Dendritic cell treated with granulocyte-macrophage colony-stimulating factor and Interleukin-4, amounts not matched to agents 40 ng/mL and 50 ng/mL, for 4 days (primary cell): ENCODE measurements around the gene MYO3B.
"Not testable (repeated sequence)": the region's sequence is repeated elsewhere in the genome, so short reads cannot be mapped to it uniquely, and the experiment has no call there.

Experiments
- H3K27ac Mint-ChIP-seq: one replicate; pipeline ENCODE4 v1.8.0; 2022; ENCODE audit warnings: mild to moderate bottlenecking, mixed read lengths
- H3K27me3 Mint-ChIP-seq: one replicate; pipeline ENCODE4 v1.8.0; 2022; ENCODE audit warnings: mild to moderate bottlenecking, mixed read lengths
- H3K36me3 Mint-ChIP-seq: one replicate; pipeline ENCODE4 v1.8.0; 2022; ENCODE audit warnings: low read depth, mixed read lengths
- H3K4me1 Mint-ChIP-seq: one replicate; pipeline ENCODE4 v1.8.0; 2022; ENCODE audit warnings: low read depth, mixed read lengths
- H3K4me3 Mint-ChIP-seq: one replicate; pipeline ENCODE4 v1.8.0; 2022; ENCODE audit warnings: mild to moderate bottlenecking, moderate library complexity, mixed read lengths
- H3K9me3 Mint-ChIP-seq: one replicate; pipeline ENCODE4 v1.8.0; 2022; ENCODE audit warnings: mixed read lengths
- intact Hi-C: fragments of 100-400 bp; cut with micrococcal nuclease; formaldehyde crosslinking; loops from one replicate; pipeline ENCODE4 v1.15.0; 2022

Gene MYO3B

DNA sequence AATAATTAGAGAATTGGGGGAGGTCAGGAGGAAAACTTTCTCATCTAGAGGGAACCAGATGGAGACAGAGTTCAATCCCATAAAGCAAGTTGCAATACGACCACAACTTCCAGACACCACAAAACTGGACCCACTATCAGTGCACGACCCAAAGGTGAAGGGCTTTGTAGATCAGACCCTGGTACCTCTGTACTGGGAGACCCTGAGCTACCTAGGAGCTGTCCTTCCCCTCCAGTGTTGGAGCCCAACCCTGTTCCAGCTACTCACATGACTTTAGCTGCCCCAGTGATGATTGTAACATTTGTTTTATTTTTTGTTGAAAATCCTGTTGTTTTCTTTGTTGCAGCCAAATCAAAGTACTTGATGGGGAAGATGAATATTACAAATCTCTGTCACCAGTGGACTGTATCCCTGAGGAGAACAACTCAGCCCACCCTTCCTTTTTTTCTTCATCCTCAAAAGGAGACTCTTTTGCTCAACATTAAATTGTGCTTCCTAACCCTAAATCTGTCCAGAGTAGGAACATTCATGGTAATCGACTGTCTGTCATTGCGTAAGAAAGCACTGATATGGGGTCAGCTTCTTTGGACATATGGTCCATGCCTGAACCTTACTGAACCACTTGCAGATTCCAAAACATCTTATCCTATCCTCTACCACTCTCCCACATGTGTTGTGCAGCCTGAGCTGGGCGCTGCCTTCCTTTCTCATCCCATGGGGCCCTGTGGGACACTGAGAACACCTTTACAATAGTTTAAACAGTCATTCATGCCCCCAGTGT lies 474.9 kb downstream of the MYO3B start:
- Mint-ChIP-seq H3K36me3 (no peaks in the 10 kb centered on the region), H3K27me3 (peaks cover 3% of the 10 kb centered on the region), H3K4me3 (no peak overlapping the region), H3K27ac (no peak overlapping the region), H3K4me1 (no peaks in the 10 kb centered on the region), H3K9me3 (no peaks in the 10 kb centered on the region)
- intact Hi-C loops: no loop called here

DNA sequence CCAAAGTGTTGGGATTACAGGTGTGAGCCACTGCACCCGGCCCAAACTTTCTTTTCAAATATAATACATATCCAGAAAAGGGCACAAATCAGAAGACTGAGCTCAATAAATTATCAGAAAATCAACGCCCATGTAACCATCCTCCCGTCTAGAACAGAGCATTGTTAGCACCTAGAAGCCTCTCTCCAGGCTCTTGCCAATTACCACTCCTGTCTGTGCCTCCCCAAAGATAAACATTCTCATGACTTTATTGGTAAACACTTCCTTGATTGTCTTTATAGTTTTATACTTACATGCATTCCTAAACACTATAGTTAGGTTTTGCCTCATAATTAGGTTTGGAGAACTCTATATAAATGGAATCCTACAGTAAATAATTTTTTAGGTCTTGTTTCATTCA lies 478.7 kb downstream of the MYO3B start:
- H3K4me1 Mint-ChIP-seq: no peaks in the 10 kb centered on the region
- intact Hi-C loops: no loop called here
- H3K4me3 Mint-ChIP-seq: no peak overlapping the region
- H3K27ac Mint-ChIP-seq: no peak overlapping the region
- H3K36me3 Mint-ChIP-seq: no peaks in the 10 kb centered on the region
- peaks cover 2% of the 10 kb centered on the region for H3K27me3 Mint-ChIP-seq
- H3K9me3 Mint-ChIP-seq: no peaks in the 10 kb centered on the region

DNA sequence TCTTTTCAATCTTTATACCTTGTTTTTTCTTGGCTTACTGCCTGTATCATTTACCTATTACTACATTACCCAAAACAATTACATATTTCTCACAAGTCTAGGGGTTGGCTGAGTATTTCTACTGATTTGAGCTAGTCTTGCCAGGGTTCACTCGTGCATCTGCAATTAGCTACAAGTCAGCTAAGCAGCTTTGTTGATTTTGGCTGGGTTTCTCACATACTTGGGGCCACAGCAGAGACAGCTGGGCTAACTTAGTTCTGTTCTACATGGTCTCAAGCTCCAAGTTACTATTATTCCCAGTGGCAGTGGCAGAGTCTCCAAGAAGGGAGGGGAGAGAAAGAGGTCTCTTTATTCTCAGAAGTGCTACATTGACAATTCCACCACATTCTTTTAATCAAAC lies 482.5 kb downstream of the MYO3B start:
- peaks cover 2% of the 10 kb centered on the region for H3K27me3 Mint-ChIP-seq
- no peak overlapping the region for H3K27ac Mint-ChIP-seq
- intact Hi-C loops: no loop called here
- H3K36me3 Mint-ChIP-seq: no peaks in the 10 kb centered on the region
- no peaks in the 10 kb centered on the region for H3K4me1 Mint-ChIP-seq
- H3K9me3 Mint-ChIP-seq: no peaks in the 10 kb centered on the region
- H3K4me3 Mint-ChIP-seq: no peak overlapping the region

DNA sequence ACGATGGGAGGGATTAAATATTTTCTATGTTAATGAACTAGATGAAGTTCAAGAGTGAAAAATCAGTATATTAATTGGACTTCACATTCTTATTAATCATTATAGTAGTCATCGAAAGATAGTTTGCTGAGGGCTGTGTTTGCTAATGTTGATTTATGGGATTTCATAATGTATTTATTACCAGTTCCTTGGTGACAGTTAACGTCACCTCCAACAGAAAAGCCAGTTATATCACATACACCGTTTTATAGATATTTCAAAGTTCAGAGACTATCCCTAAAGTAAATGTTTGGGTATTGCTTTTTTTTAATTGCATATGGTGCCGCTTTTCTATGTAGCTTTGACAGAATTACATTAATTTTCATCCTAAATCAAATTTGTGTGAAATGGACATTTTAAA lies 487.8 kb downstream of the MYO3B start:
- Mint-ChIP-seq H3K4me3 (no peak overlapping the region), H3K9me3 (no peaks in the 10 kb centered on the region), H3K36me3 (no peaks in the 10 kb centered on the region), H3K4me1 (no peaks in the 10 kb centered on the region), H3K27ac (no peak overlapping the region), H3K27me3 (peaks cover 3% of the 10 kb centered on the region)
- intact Hi-C loops: no loop called here

DNA sequence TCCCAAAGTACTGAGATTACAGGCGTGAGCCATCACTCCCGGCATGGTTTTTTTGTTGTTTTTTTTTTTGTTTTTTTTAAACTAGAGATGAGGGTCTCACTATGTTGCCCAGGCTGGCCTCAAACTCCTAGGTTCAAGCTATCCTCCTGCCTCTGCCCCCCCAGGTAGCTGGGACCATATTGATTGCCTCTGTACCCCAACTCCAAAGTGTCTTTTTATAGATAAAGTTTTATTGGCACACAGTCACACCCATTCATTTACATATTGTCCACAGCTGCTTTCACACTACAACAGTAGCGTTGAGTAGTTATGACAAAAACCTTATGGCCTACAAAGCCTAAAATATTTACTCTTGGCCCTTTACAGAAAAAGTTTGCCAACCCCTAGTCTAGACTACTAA lies 492.0 kb downstream of the MYO3B start:
- Mint-ChIP-seq H3K9me3 (no peaks in the 10 kb centered on the region), H3K27me3 (peaks cover 8% of the 10 kb centered on the region), H3K36me3 (no peaks in the 10 kb centered on the region), H3K4me1 (no peaks in the 10 kb centered on the region), H3K27ac (no peak overlapping the region), H3K4me3 (no peak overlapping the region)
- intact Hi-C loops: no loop called here

DNA sequence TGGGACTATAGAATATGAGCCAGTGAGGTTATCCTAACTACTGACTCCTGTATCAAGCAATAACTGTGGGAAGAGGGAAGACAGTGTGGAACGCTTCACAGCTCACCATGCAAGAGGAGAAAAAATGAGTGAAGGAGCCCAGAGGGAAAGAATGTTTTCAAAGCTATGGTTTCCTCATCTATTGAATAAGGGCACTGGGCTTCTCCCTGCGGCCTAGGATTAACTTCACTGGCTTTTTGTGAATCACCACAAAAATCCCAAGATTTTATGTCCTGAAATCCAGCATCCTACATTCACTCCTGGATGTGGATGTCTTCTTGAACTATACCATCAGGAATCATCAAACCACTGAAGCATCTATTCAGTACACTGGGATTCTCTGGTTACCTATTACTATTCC lies 492.7 kb downstream of the MYO3B start:
- no peaks in the 10 kb centered on the region for H3K9me3 Mint-ChIP-seq
- H3K4me3 Mint-ChIP-seq: no peak overlapping the region
- H3K27ac Mint-ChIP-seq: no peak overlapping the region
- H3K4me1 Mint-ChIP-seq: no peaks in the 10 kb centered on the region
- no peaks in the 10 kb centered on the region for H3K36me3 Mint-ChIP-seq
- intact Hi-C loops: no loop called here
- peaks cover 11% of the 10 kb centered on the region for H3K27me3 Mint-ChIP-seq

DNA sequence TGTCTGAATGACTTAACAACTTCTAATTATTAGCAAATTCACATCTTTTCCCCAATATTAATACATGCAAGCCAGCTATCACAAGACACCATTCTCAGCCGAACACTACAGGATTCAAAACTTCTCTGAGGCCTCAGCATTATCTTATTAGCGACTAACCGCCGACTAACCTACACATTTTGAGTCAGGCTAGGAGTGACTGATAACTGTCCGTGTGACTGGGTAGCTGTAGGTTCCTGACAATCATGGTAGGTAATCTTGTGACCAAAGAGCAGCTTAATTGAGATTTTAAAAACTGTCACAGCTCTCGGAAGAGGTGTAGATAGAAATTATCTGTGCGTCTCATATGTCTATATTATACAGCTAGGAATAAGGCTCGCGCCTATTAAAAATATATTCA lies 493.1 kb downstream of the MYO3B start:
- Mint-ChIP-seq H3K9me3 (no peaks in the 10 kb centered on the region), H3K4me1 (no peaks in the 10 kb centered on the region), H3K27ac (no peak overlapping the region), H3K27me3 (peaks cover 12% of the 10 kb centered on the region), H3K4me3 (no peak overlapping the region), H3K36me3 (no peaks in the 10 kb centered on the region)
- intact Hi-C loops: no loop called here

DNA sequence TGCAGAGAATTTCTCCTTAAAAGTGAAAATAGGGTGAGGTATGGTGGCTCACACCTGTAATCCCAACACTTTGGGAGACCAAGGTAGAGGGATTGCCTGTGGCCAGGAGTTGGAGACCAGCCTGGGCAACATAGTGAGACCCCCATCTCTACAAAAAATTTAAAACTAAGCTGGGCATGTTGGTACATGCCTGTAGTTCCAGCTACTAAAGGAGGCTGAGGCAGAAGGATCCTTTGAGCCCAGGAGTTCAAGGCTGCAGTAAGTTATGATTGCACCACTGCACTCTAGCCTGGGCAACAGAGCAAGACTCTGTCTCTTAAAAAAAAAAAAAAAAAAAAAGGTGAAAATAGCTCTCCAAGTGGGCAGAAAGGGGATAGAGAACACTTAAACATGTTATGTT lies 496.3 kb downstream of the MYO3B start:
- H3K4me3 Mint-ChIP-seq, intact Hi-C loops, H3K36me3 Mint-ChIP-seq, H3K27ac Mint-ChIP-seq, H3K4me1 Mint-ChIP-seq, H3K9me3 Mint-ChIP-seq: not testable (repeated sequence)
- peaks cover 16% of the 10 kb centered on the region for H3K27me3 Mint-ChIP-seq

DNA sequence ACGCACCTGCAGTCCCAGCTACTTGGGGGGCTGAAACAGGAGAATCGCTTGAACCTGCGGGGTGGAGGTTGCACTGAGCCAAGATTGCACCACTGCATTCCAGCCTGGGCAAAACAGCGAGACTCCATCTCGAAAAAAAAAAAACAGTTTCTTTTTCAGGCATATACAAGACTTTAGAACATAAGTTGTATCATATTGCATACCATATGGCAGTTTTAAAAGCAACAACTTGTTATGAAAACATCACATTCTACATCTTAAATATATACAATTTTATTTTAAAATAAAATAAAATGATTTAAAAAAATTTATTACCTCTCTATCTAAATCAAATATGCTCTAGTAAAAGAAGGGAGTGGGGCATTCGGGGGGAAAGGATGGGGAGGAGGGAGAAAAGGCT lies 497.8 kb downstream of the MYO3B start:
- H3K4me3 Mint-ChIP-seq: no peak overlapping the region
- H3K36me3 Mint-ChIP-seq: no peaks in the 10 kb centered on the region
- peaks cover 17% of the 10 kb centered on the region for H3K27me3 Mint-ChIP-seq
- H3K4me1 Mint-ChIP-seq: no peaks in the 10 kb centered on the region
- no peak overlapping the region for H3K27ac Mint-ChIP-seq
- H3K9me3 Mint-ChIP-seq: no peaks in the 10 kb centered on the region
- intact Hi-C loops: no loop called here

DNA sequence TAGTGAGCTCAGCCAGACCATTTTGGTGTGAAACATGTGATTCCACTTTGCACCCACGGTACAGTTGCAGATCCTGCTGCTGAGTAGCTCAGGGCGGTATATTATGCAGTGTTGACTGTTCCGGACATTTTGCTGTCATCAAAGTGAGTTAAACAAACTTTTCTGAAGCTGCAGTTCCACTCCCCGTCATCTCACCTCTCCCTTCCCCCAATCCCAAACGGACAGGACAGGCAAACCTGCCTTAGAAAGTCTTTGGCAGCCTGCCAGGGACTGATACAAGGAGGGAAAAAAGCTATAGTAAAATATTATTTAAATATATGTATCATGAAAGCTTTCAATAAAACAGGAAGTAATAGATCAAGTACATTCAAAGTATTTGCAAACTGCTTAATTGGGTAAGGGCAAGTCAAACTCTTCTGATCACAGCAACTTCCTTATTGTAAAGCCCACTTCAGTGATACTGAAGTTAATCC lies 501.7 kb downstream of the MYO3B start:
- Mint-ChIP-seq H3K9me3 (no peaks in the 10 kb centered on the region), H3K27ac (no peak overlapping the region), H3K36me3 (no peaks in the 10 kb centered on the region), H3K27me3 (peaks cover 19% of the 10 kb centered on the region), H3K4me1 (no peaks in the 10 kb centered on the region), H3K4me3 (no peak overlapping the region)
- intact Hi-C loops: no loop called here

DNA sequence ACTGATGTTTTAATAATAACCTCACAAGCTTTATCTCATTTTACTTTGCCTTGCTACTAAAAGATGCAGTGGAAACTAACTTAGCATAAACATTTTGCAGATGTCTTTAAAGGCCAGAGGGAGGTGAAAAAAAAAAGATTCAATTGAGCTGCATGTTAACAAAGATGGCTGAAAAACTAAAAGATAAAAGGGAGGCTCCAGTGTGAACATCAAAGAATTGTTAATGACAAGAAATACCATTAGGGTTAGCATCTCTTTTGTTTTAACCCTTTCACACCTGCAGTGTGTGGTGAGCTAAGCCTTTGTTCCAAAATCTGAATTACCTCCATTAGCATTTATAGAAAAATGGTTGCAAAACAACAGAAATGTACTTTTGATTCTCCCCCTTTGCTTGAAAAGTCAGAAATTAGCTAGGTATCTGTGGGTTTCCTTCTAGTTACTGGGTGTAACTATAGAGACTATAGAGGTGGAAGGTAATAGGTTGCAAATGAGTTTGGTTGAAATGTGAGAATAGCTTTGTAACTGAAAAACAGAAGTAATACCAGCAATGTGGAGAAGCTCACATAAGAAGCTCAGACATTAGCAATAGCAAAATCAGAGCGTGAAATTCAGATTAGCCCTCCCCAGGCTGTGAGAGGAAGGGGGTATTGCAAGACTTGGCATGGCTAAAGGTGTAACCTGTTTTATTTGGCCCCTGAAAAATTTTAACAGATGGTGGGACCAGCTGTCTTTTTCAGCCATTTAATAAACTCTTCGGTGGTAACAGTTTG lies 502.4 kb downstream of the MYO3B start:
- intact Hi-C loops: no loop called here
- no peaks in the 10 kb centered on the region for H3K9me3 Mint-ChIP-seq
- peaks cover 22% of the 10 kb centered on the region for H3K27me3 Mint-ChIP-seq
- no peak overlapping the region for H3K4me3 Mint-ChIP-seq
- no peaks in the 10 kb centered on the region for H3K4me1 Mint-ChIP-seq
- no peaks in the 10 kb centered on the region for H3K36me3 Mint-ChIP-seq
- no peak overlapping the region for H3K27ac Mint-ChIP-seq

DNA sequence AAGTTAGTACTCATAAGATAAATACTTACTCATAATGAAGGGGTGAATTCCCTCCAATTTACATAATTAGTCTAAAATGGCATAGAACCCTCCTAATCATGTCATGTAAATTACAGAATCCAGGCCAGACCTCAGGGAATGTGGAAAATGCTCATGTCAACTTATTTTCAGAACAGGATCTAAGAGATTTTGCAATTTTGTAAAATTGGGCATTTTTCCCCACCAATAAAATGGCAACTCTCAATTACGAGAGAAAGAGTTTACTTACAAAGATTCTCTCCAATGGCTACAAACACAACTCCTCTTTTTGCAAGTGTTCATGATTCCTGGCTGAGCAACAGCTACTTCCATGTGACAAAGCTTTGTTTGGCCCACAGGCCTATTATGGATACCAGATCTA lies 503.4 kb downstream of the MYO3B start:
- H3K9me3 Mint-ChIP-seq: no peaks in the 10 kb centered on the region
- intact Hi-C loops: no loop called here

DNA sequence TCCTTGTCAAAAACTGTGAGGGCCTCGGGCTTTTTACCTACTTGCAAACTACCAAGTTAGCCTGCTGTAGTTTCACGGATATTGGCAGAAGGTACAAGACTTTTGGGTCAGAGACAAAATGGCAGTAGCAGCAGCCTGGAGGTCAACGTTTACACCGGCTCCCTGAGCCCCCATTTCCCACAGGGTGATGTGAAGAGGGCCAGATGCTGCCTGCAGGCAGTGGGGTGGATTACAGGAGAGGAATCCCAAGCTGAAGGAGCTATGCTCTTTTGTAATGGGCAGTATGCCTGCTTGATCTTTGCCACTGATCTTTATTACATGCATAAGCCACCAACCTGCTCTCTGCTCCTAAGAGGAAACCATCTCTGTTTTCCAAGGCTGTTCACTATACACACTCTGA lies 507.6 kb downstream of the MYO3B start:
- intact Hi-C loops: no loop called here
- Mint-ChIP-seq H3K27me3 (peaks cover 20% of the 10 kb centered on the region), H3K27ac (no peak overlapping the region), H3K9me3 (no peaks in the 10 kb centered on the region), H3K36me3 (no peaks in the 10 kb centered on the region), H3K4me1 (no peaks in the 10 kb centered on the region), H3K4me3 (no peak overlapping the region)

More for the DNA sequence above, 503.4 kb downstream of the MYO3B start:
- Mint-ChIP-seq H3K27me3 (peaks cover 17% of the 10 kb centered on the region), H3K4me1 (no peaks in the 10 kb centered on the region), H3K36me3 (no peaks in the 10 kb centered on the region), H3K4me3 (no peak overlapping the region), H3K27ac (no peak overlapping the region)

DNA sequence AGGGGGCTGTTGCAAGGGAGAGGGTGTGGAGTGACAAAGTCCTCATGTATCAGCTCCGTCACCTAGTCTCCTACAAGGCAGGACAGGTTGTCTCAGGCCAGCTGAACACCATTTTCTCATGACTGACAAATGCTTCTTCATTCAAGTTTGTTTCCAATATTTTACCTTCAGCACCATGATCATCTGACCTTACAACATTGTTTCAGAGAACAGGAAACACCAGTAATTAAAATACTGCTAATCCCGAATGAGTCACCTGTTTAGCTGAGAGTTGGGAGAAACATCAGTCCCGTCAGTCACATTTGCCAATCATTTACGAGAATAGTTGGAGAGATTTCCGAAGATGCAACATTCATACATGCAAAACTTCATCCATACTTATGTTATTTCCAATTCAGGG lies 511.5 kb downstream of the MYO3B start:
- Mint-ChIP-seq H3K36me3 (no peaks in the 10 kb centered on the region), H3K4me1 (no peaks in the 10 kb centered on the region)

More for the DNA sequence above, 511.5 kb downstream of the MYO3B start:
- H3K27me3 Mint-ChIP-seq: peaks cover 19% of the 10 kb centered on the region
- H3K4me3 Mint-ChIP-seq: no peak overlapping the region
- intact Hi-C loops: no loop called here
- no peak overlapping the region for H3K27ac Mint-ChIP-seq
- H3K9me3 Mint-ChIP-seq: no peaks in the 10 kb centered on the region
